IPS-NIHi11 (cell line): ENCODE data around the gene BATF2.

Experiments used
- DNase-seq: peaks from one replicate; pipeline ENCODE4 v3.0.0; 2012; ENCODE audit warnings: mixed read lengths, low spot score

BATF2 gene

GRCh38 chr11:64969209-64969608 is 27.6 kb downstream of the BATF2 start:
- no peak for DNase-seq

- DNase-seq = no peak
Measured at GRCh38 chr11:64967375-64967774, 29.4 kb downstream of the BATF2 start.

- no peak for DNase-seq
Measured at GRCh38 chr11:64963072-64963631, 33.6 kb downstream of the BATF2 start.

DNA sequence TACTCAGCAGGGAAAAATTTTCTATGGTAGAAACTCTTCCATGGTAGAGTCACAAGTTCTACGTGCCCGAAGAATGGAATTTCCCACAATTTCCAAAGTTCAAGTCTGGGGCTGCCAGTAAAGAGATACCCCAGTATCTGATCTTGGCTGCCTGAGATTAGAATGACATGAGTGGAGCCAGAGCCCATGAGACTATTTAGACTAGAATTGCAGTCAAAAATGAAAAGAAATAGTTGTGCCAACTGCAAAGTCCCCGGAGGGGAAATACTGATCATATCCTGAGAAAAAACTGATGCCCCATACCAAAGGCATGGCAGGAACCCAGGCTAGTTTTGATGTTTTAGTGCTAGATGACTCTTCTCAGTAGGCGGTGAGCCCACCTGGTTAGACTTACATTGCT is 36.1 kb downstream of the BATF2 start:
- DNase-seq = no peak

DNA sequence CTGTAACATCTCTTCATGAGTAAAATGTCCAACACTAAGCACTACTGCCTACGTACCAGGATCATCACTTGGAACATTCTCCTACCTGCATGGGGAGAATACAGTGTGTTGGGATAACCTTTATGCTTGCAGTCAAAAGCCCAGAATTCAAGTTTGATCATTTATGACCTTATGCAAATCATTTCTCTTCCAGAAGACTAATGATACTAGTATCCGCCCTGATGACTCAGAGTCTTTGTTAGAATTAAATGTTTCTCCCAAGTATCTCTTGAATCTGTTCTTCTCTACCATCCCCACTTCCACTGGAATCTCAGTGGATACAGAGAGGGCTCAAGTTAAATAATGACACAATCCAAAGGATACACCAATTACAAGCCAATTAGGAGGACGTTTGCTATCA is 37.3 kb downstream of the BATF2 start:
- no peak for DNase-seq

GRCh38 chr11:64954201-64954600 is 42.6 kb downstream of the BATF2 start:
- no peak for DNase-seq

DNA sequence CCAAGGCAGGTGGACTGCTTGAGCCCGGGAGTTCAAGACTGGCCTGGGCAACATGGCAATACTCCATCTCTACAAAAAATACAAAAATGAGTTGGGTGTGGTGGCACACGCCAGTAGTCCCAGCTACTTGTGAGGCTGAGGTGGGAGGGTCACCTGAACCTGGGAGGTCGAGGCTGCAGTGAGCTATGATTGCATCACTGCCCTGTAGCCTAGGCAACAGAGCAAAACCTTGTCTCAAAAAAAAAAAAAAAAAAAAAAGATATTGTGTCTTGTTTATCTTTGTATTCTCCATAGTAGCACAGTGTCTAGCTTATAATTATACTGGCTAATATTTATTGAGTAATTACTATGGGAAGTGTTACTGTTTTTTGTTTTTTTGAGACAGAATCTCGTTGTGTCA is 45.2 kb downstream of the BATF2 start:
- DNase-seq = no peak

- no peak for DNase-seq
Measured at GRCh38 chr11:64947208-64947814, 49.5 kb downstream of the BATF2 start.
